Activated CD8-positive, alpha-beta T cell treated with anti-CD3 and anti-CD28 coated beads, Interleukin-2, amount 10 ng/mL, durations not matched to agents 7 days and 5 days (primary cell): ENCODE measurements around the gene CDH7. TPM values are rescaled to one million over a fixed set of nuclear protein-coding genes. Genes with fewer than 3 reads are reported as not detected.
A peak's percentile ranks its signal among the peaks of the same experiment; 100 is the strongest.

ENCODE experiments used
- ATAC-seq: fragments of 150-1000 bp; cut with Tn5 transposase; one replicate; pipeline ENCODE4 v1.10.0; 2021; ENCODE audit warnings: moderate library complexity
- CTCF ChIA-PET: fragments of 350-600 bp; sonication (Branson Sonifier 250); formaldehyde crosslinking; loops from one replicate; lab custom pipeline; 2021; ENCODE audit warnings: antibody characterized with exemption; lab: Charles Lee
- POLR2A ChIA-PET: fragments of 350-600 bp; sonication (Branson Sonifier 250); formaldehyde crosslinking; loops from one replicate; lab custom pipeline; 2021; ENCODE audit warnings: antibody characterized with exemption; lab: Charles Lee
- DNase-seq: peaks from one replicate; pipeline ENCODE4 v3.0.0-alpha.2; 2020
- H3K27ac Mint-ChIP-seq: one replicate; pipeline ENCODE4 v1.8.0; 2021; ENCODE audit warnings: mild to moderate bottlenecking, mixed read lengths
- H3K27me3 Mint-ChIP-seq: one replicate; pipeline ENCODE4 v1.8.0; 2021; ENCODE audit warnings: low read depth, mixed read lengths
- H3K36me3 Mint-ChIP-seq: one replicate; pipeline ENCODE4 v1.8.0; 2021; ENCODE audit warnings: low read depth, mixed read lengths
- H3K4me1 Mint-ChIP-seq: one replicate; pipeline ENCODE4 v1.8.0; 2021; ENCODE audit warnings: low read depth, mixed read lengths
- H3K4me3 Mint-ChIP-seq: one replicate; pipeline ENCODE4 v1.8.0; 2021; ENCODE audit warnings: mild to moderate bottlenecking, mixed read lengths
- H3K9me3 Mint-ChIP-seq: one replicate; pipeline ENCODE4 v1.8.0; 2022; ENCODE audit warnings: mixed read lengths; ENCODE audit not compliant: insufficient read depth
- total RNA-seq, 2 experiments: library from RNA; stranded (reverse); gene quantifications; one replicate each; pipeline ENCODE4 v1.2.3, GENCODE V29; 2021

CDH7 gene
- total RNA-seq, 2 experiments from 2014 or later, result not detected

- ChIA-PET POLR2A (no interaction called here), CTCF (no interaction called here)
- no peaks in the 10 kb centered on the region for H3K36me3 Mint-ChIP-seq
- DNase-seq, result no peak
- H3K4me3 Mint-ChIP-seq, result no peak overlapping the region
- no peaks in the 10 kb centered on the region for H3K4me1 Mint-ChIP-seq
- no peaks in the 10 kb centered on the region for H3K27me3 Mint-ChIP-seq
- no peak overlapping the region for H3K27ac Mint-ChIP-seq
- peaks cover 7% of the 10 kb centered on the region for H3K9me3 Mint-ChIP-seq
- ATAC-seq, result no peak
Measured at GRCh38 chr18:65934874-65935273, 184.1 kb downstream of the CDH7 start.

- Mint-ChIP-seq H3K4me1 (no peaks in the 10 kb centered on the region), H3K4me3 (no peak overlapping the region), H3K27ac (no peak overlapping the region), H3K36me3 (no peaks in the 10 kb centered on the region), H3K9me3 (peaks cover 7% of the 10 kb centered on the region), H3K27me3 (no peaks in the 10 kb centered on the region)
- POLR2A ChIA-PET, result no interaction called here
- CTCF ChIA-PET, result no interaction called here
- ATAC-seq (no peak), DNase-seq (no peak)
Measured at GRCh38 chr18:65936678-65937077, 185.9 kb downstream of the CDH7 start.

- Mint-ChIP-seq H3K27ac (no peak overlapping the region), H3K9me3 (peaks cover 7% of the 10 kb centered on the region), H3K36me3 (no peaks in the 10 kb centered on the region), H3K4me3 (no peak overlapping the region), H3K4me1 (no peaks in the 10 kb centered on the region), H3K27me3 (no peaks in the 10 kb centered on the region)
- DNase-seq (no peak), ATAC-seq (no peak)
- ChIA-PET CTCF (no interaction called here), POLR2A (no interaction called here)
Measured at GRCh38 chr18:65937180-65937579, 186.4 kb downstream of the CDH7 start.

GRCh38 chr18:65938592-65939372 lies 188.0 kb downstream of the CDH7 start:
- H3K27ac Mint-ChIP-seq, result no peak overlapping the region

More at GRCh38 chr18:65938592-65939372, 188.0 kb downstream of the CDH7 start:
- ATAC-seq, result no peak
- Mint-ChIP-seq H3K27me3 (no peaks in the 10 kb centered on the region), H3K36me3 (no peaks in the 10 kb centered on the region), H3K4me1 (no peaks in the 10 kb centered on the region), H3K9me3 (peaks cover 4% of the 10 kb centered on the region), H3K4me3 (no peak overlapping the region)
- CTCF ChIA-PET, result no interaction called here
- DNase-seq, result peak; percentile 25
- POLR2A ChIA-PET, result no interaction called here
